HG02642 (cell line): ENCODE results near the gene PADI1.
"Not testable (repeated sequence)": the region's sequence is repeated elsewhere in the genome, so short reads cannot be mapped to it uniquely, and the experiment has no call there.

ENCODE experiments used
- ATAC-seq: cut with Tn5 transposase; IDR thresholded peaks from one replicate; pipeline ENCODE4 v1.9.1; 2021; ENCODE audit warnings: mild to moderate bottlenecking; ENCODE audit not compliant: unreplicated experiment, poor library complexity

Gene PADI1

DNA sequence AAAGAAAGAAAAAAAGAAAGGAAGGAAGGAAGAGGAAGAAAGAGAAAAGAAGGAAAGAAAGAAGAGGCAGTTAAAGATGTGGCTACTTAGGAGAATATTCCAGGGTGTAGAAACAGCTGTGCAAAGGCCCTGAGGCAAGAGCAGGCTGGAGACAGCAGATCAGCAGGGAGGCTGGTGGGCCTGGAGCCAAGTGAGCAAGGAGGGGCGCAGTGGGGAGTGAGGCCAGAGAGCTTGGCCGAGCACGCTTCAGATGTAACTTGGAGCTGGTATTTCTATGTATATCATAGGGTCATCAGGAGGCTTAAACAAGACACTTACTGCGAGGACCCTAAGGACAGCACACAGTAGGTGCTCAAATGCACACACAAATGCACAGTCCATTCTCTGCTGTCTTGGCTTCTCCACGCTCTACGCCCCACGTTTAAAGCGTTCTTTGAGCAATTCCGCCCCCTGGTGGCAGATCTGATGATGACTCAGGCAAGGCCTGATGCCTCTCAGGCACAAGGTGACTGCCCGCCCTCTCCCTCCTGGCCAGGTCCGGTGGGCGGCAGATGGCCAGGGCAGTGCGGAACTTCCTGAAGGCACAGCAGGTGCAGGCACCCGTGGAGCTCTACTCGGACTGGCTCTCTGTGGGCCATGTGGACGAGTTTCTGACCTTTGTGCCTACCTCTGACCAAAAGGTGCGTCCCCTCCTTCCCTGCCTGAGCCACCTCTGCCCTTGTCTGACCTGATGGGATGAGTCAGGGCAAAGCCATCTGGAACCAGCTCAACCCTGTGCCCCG lies 32.0 kb downstream of the PADI1 start:
- no peak for ATAC-seq

DNA sequence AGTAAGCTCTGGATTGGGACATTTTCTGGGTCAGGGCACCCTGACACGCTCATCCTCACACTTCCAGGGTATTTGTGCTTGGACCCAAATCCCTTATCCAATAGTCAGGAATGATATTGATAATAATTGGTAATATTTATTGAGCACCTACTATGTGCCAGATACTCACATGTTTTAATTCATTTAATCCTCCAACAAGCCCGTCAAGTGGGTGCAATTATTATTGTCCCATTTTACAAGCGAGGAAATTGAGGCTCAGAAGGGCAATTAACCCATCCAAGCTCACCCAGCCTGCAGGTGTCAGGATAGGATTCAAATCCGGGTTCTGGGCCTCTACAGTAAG lies 32.6 kb downstream of the PADI1 start:
- ATAC-seq, result no peak

- ATAC-seq, result no peak
These were observed 34.5 kb downstream of the PADI1 start for GRCh38 chr1:17239420-17239819.

DNA sequence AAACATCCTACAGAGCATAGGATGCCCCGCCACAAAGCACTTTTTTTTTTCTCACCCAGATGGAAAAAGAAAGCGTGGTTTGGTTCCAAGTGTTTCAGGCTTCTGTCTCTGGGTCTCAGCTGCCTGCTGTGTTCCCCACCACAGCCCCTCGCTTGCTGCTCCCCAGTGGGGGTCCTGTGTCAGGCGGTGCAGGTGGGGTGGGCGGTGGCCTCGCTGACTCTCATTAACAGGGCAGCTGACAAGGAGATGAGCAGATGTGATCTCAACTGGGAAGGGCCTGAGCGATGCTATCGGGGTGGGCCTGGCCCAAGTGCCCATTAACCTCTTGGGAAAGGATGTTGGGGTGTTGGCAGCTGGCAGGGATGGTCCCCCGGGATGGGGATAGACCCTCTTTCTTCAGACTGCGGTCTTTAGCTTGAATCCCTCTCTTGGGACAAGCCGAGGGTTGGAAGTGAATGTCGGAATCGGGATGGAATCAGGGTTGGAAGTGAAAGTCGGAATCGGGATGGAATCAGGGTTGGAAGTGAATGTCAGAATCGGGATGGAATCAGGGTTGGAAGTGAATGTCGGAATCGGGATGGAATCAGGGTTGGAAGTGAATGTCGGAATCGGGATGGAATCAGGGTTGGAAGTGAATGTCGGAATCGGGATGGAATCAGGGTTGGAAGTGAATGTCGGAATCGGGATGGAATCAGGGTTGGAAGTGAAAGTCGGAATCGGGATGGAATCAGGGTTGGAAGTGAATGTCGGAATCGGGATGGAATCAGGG lies 36.3 kb downstream of the PADI1 start:
- not testable (repeated sequence) for ATAC-seq

GRCh38 chr1:17241780-17242074 lies 36.8 kb downstream of the PADI1 start:
- ATAC-seq, result not testable (repeated sequence)

- ATAC-seq, result no peak
These were observed 38.3 kb downstream of the PADI1 start for GRCh38 chr1:17243274-17243673.

DNA sequence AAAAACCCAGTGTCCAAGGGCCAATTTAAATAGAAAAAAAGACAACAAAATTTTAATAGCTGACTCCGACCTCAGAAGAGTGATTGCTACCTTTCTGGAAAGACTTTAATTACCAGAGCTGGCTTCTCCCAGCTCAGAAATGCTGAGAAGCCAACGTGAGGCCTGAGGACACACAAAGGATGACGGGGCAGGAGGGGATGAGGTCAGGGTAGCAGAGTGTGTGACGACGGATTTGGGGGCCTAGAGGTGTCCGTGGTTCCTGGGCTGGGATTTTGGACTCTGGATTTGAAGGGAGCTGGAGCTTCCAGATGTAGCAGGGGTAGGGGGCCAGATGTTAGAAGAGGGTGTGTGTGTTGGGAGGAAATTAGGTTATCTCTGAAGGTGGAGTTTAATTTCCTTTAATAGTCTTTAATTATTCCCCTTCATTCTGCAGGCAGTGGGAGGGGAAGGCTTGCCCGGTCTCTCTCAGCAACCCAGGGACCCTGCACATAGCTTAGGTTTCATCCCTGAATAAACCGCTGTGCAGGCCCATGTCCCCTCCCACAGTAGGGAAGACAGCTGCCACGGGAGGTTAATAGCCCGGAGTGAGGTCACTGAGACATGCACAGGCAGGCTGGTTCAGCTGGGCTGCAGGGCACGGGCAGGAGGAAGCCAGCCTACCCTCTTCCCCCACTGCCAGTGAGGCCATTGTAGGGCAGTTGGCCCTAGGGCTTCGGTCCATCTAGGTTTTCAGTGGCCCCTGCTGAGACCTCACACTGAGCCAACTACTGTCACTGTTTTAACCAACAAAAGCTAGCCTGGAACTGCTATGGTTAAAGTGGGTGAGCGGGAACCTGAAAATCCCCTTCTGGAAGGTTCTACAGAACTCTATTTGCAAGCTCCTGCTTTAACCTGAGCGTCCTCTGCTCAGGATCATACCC lies 40.2 kb downstream of the PADI1 start:
- ATAC-seq, result no peak

GRCh38 chr1:17245816-17246325 lies 40.9 kb downstream of the PADI1 start:
- ATAC-seq, result no peak

DNA sequence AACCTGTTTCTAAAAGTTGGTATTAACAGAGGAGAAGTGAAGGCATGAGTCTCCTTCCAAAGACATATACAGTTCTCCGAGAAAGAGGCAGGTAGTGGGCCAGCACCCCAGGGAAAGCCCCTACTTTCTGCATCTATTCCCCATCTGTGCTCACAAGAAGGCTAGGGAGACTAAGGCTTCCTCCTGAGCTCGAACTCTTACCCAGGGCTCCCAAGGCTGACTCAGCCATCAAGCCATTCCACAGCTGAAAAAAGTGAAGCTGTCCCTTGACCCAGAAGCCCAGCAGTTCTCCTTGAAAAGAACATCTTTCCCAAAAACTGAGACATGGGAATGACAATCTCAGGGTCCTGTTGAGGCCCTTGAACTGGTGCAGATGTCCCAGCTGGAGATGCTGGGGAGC lies 42.0 kb downstream of the PADI1 start:
- ATAC-seq, result no peak

GRCh38 chr1:17248781-17249180 lies 43.9 kb downstream of the PADI1 start, which contains the start of gene PADI3:
Gene PADI3 (plus strand): TSS chr1:17249098. CDS start chr1:17249138, 40 bp downstream.
- ATAC-seq, result no peak

DNA sequence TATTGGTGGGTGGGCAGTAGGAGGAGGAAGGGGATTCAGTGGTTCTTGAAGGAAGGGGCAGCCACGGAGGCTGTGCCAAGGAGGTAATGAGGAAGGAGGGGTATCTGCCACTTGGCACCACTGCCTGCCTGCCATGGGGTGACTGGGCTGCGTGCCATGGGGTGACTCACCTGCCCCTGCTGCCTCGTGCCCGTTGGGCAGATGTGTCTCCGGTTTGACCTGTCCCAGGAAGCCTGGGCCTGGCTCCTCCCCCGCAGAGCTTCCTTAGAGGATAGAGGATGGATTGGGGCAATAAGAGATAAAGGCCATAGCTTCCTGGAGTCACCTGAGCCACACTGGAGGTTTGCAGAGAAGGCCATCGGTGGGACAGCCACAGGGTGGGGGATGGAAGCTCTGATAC lies 45.7 kb downstream of the PADI1 start:
- no peak for ATAC-seq

DNA sequence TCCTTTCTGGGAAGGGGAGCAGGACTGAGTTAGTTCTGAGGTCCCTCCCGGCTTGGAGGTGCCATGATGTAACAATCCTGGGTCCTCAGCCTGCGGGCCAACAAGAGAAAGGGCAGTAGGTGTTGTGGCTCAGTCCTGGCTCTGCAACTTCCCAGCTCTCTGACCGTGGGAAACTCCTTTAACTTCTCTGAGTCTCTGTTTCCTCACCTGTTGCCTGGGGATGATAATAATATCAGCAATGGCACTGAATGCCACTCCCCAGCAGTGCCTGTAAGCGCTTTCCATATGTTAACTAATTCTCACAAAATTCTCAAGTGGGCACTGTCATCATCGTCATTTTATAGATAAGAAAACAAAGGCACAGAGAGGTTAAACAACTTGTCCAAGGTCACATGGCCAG lies 46.3 kb downstream of the PADI1 start:
- ATAC-seq, result no peak

DNA sequence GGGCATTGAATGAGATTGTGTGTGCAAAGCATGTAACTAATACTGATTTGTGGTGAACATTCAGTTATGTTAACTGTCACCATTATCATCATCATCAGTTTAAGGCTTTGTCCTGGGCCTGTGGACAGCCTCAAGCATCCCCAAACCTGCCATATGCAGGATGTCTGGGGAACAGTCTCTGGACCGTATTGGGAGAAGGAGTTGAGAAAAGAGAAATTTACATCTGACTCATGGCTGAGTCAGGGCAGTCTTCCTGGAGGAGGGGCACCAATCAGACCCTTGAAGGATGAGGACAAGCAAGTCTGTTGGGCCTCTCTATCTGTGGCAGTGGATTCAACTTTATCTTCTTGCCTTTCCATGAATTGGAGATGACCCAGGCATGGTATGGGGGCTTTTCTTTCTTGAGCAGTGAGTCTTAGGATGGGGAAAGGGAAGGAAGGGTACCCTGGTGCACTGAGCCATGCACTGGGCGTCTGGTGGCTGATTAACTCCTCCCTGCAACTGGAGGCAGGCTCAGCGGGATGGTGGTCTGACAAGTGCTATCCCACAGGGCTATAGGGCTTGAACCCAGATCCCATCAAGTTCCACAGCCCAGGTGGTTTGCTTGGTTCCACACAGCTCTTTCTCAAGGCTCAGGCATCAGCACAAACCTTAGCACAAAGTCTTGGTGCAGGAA lies 46.9 kb downstream of the PADI1 start:
- ATAC-seq, result no peak

- ATAC-seq, result no peak
These were observed 50.4 kb downstream of the PADI1 start for GRCh38 chr1:17255336-17255735.

- ATAC-seq, result no peak
These were observed 53.3 kb downstream of the PADI1 start for GRCh38 chr1:17258116-17258757.

- no peak for ATAC-seq
These were observed 53.8 kb downstream of the PADI1 start for GRCh38 chr1:17258758-17259130.

DNA sequence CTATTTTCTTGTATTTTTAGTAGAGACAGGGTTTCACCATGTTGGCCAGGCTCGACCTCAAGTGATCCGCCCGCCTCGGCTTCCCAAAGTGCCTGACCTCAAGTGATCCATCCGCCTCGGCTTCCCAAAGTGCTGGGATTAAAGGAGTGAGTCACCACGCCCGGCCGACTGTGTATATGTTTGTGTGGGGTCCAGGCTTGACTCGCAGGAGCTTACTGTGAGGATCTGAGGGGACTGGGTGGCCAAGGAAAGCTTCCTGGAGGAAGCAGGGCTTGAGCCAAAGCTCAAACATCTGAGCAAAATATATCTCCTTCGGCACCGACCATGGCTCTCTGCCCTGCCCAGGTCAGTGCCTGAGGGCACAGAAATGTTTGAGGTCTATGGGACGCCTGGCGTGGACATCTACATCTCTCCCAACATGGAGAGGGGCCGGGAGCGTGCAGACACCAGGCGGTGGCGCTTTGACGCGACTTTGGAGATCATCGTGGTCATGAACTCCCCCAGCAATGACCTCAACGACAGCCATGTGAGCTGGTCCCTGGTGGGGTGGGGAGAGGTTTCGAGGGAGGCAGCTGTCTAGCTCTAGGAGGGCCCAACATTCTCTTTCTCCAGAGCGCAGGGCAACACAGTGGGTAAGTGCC lies 54.4 kb downstream of the PADI1 start:
- ATAC-seq, result no peak

- no peak for ATAC-seq
These were observed 55.3 kb downstream of the PADI1 start for GRCh38 chr1:17260264-17260663.

DNA sequence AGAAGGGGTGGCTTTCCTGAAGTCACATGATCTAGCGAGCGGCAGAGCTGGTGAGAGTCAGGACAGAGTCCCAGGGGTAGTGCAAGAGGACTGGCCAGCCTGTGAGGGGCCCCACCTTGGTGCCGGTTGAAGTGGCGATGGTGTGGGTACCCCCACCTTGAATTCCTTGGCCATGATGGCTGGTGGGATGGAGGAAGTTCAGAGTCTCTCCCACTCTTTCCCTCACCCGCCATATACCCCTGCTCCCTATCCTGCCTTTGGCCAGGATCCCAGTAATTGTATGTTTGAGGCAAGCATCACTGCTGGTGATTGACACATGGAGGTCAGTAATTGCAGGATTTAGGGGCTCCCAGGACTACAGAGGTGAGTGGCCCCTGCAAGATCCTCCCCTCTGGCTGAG lies 55.8 kb downstream of the PADI1 start:
- ATAC-seq, result no peak
